IPS DF 19.7 (cell line): ENCODE results near the gene ARAP2.

ENCODE experiments used
- DNase-seq: peaks from one replicate; pipeline ENCODE4 v3.0.0-alpha.2; 2013; ENCODE audit warnings: low read depth, low spot score

Gene ARAP2

GRCh38 chr4:36256398-36256891, 12.1 kb upstream of the ARAP2 start:
- DNase-seq = no peak

DNA sequence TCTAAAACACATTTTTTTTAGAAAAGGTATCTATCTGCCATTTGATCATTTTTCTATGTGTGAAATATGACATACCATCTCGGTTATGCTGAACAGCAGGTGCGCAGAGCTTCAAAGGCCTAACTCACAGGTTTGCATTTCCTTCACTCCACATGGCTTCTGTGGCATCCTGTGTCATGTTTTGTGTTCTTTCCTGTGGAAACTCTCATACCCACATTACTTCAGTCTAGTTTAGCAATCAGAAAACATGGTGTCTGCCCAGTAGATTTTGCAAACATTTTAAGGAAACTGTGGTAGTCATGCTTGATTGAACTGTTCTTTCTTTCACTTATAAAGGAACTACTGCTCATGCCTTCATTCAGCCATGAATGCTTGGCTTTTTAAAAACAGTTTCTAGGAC, 11.3 kb upstream of the ARAP2 start:
- no peak for DNase-seq

- no peak for DNase-seq
Observed at GRCh38 chr4:36254371-36254770, 10.1 kb upstream of the ARAP2 start.

GRCh38 chr4:36251983-36252382, 7.7 kb upstream of the ARAP2 start:
- no peak for DNase-seq

DNA sequence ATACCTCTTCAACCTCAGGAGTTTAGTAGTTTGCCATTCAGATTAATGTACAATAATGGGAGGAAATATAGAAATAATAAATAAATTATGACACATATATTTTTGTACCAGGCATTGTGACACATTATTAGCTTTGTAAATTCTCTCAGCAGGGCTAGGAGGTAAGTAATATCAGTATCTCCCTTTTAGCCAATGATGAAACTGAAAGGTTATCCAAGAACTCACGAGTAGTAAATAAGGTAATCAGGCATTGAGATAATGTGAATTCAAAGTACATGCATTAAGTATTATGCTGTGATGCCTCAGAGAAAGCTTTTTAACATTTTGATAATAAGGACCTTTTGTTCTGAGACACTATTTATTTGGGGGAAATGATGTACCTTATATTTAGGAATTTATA, 5.3 kb upstream of the ARAP2 start:
- no peak for DNase-seq

DNA sequence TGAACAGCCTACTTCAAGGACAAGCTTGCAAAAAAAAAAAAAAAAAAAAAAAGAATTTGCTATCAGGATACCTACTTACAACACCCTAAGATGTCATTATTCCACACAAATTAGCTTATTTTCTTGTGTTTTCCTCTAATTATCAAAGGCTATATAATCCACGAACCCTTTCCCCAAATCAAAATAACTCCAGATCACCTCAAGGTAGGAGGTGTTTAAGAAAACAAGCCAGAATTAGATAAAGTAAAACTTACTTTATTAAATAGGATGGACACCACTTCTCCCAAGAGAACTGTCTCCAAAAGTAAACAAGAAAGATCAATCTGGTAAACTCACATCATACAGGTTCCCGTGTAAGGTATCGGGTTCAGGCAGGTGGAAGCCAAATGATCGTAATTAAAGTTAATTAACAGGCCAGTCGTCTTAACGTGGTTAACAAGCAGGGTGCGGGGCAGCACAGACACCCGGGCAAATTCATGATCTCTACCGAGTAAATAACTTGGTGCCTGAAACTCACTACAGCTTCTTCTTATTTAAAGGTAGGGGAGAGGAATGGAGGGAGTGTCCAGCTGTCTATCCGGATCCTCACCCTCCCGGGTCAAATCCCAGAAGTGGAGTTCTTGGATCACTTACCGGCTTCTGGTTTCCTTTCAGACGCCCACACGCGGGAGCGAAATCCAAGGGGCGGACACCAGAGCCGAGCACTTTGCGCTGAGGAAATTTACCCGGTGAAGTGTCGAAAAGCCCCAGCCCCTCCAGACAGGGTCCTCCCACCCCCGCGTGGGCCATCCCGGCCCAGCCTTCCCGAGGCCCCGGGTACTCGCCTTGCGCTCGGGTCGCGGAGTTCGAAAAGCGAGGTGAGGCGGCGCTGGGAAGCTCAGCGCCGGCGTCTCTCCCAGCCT, 708 bp downstream of the ARAP2 start:
- DNase-seq = no peak

- no peak for DNase-seq
Observed at GRCh38 chr4:36242629-36243354, 1.5 kb downstream of the ARAP2 start.

DNA sequence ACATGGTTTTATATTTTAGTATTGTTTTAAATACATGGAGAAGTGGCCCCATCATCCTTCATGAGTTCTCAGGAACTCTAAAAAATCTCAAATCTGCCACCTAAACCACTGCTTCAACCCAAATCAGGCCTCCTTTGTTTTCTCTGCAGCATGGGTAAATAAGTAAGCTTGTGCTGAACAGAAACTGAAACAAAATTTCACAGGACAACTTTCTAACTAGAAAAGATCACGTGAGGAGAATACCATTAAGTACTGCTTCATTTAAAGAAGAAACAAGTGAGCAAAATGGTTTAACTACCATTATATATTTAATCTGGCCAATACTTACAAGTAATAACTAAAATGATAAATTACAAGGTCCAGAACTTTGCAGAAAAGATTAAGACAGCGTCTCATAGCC, 2.5 kb downstream of the ARAP2 start:
- DNase-seq = no peak

DNA sequence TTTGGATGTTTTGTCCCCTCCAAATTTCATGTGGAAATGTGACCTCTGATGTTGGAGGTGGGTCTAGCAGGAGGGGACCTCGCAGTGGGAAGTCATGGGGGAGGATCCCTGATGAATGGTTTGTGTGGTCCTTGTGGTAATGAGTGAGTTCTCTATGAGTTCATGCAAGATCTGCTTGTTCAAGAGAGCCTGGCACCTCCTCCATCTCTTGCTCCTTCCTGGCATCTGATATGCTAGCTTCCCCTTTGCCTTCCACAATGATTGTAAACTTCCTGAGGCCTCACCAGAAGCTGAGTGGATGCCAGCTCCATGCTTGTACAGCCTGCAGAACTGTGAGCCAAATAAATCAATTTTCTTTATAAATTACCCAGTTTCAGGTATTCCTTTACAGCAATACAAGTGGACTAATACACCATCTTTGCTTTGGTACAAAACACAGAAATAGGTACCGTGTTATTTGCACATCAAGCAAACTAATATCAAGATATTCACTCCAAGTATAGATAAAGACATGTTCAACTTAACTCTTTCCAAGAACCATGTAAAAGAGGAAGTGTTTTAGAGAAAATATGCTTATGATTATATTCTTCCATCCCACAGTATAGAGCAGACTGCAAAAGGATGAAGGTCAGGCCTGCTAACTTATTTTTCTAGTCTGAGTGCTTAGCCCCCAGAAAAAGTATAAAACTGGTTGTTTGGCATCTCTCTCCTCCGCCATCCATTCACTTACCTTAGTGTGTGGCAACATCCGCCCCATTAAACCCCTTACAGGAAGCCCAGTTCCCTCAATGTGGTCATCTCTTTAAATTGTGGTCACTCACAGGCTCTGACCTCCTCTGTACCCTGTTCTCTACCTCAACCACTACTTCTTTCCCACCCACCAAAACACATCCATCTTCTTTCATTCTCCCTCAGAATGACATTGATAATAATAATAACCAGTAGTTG, 6.7 kb downstream of the ARAP2 start:
- no peak for DNase-seq

DNA sequence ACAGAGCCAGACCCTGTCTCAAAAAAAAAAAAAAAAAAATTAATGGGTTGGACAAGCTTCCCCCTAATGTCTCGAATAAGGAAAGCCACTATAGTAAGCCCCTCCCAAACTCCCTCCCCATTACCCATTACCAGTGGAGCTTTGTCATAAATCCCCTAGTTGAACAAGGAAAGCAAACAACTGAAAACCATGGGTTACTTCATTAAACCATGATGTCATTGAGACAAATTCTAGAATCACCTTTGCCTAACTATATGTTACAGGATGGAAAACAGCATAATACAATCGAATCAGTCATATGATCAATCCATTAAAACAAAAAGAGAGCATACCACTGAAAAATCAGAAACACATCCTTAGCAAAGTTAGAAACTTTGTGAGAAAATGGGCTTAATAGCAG, 8.2 kb downstream of the ARAP2 start:
- DNase-seq = no peak

- no peak for DNase-seq
Observed at GRCh38 chr4:36235306-36235705, 9.0 kb downstream of the ARAP2 start.

DNA sequence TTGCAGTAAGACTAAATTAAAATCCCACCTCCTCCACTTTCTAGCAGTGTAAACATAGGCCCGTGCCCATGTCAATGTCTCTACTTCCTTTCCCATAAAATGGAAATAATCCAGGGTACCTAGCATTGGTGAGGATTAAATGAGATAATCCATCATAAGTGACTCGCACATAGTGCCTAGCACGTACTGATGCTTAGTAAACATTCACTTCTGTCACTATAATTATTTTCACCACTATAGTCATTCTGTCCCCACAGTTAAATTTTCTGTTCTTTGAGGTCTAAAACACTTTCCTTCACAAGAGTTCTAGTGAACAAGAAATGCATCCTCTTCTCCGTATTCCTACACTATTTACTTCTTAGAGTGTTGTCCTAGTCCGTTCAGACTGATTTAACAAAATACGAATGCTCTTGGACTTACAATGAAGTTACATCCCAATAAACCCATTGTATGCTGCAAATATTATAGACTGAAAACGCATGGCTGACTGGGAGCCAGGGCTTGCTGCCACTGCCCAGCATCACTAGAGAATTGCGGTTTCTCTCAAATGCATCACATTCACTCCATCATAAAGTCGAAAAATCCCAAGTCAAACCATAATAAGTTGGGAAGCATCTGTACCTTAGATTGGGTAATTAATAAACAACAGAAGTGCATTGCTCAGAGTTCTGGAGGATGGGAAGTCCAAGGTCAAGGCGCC, 10.6 kb downstream of the ARAP2 start:
- no peak for DNase-seq

DNA sequence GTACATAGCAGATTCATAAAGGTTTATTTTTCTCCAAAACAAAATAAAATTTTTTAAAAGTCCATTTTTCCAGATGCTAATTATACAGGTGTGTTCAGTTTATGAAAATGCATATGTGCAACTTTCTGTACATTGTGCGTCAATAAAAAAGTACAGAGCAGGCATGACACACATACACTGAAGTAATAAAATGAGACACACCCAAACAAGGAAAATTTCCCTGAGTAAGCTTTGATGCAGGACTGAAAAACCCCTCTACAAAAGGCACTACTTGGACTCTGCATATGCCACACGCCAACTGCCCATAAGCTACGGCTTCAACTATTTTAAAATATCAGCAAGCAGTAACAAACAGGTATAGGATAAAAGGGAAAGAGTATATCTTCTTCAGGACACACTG, 13.8 kb downstream of the ARAP2 start:
- DNase-seq = no peak

DNA sequence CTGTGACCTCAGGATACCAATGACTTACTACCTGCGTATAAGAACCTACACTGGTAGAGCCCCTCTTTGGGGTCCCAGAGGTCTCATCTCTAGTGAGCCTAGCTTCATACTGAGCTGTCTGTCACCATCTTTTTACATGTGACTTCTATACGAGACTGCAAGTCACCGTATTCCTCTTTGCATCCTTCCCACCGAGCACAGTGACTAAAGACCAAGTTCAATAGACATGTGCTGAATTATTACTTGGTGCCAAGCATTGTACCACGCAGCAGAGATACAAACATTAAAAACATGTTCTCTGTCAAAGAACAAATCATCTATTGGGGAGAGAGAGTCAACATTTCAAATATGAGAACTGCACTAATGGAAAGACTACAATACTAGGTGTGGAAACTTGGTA, 16.4 kb downstream of the ARAP2 start:
- DNase-seq = no peak

DNA sequence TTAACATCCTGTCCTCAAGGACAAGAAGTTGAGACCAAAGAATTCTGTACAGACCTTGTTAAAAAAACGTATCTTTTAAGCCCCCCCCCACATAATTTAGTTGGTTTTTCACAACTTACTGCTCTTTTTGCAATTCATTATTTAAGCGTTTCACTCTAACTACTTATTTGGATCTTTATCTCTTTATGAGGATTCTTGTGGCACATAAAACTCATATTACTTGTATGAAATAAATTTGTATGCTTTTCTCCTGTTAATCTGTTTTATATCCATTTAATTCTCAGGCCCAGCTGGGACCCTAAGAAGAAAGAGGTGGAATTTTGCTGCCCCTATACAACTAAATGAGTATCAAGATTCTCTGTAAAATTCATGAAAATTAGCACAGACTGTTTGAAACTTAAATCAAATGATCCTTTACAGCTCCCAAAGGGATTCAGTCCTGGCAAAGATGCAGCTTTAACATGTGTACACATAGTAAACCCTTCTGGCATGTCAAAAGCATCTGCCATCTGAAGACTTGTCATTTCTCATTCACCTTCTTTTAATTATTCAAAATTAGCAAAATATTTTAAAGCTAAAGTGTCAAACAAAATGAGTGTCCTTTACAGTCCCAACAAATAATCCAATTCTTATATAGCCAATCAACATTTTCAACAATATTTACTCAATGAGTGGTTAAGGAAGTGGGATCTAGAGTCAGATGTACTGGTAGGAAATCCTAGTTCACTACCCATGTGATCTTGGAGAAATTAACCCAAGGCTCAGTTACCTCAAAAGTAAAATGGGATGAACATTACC, 17.7 kb downstream of the ARAP2 start:
- DNase-seq = no peak

DNA sequence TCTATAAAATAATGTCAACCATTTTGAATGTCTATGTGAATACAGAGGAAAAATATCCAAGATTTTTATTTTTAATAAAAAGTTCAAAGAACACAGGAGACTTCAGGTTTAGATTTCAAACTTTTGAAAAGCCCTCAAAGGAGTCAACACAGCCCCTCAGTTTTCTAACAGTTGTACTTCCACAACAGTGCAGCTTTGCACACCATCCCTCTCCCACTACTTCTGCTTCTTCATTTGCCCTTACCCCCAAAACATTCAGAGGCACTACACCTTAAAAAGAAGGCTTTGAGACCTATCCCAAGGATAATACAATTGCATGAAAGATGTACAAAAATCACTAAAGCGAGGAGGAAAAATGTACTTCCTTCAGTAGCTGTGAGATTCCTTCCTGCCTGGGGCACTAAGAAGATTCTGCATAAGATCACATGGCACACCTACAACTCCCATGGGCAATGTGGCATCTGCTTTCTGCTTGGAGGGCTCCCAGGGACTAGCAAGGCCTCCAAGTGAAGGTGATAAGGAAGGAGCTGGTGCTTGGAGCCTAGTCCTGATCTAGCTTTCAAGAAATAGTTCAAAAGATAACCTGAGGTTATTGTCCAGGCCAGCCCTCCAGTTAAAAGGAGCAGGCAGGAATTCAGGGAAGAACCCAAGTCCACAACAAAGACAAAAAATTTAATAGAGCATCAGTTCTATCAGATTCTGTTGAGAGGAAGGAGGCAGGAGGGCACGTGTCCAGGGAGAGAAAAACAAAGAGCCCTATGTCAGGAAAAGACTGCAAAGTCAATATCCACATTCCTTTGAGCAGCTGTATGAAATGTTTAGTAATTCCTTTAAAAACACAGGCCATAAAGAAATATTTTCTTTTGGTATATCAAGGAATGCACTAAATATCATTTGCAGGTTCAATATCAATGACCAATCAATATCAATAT, 19.1 kb downstream of the ARAP2 start:
- DNase-seq = no peak

DNA sequence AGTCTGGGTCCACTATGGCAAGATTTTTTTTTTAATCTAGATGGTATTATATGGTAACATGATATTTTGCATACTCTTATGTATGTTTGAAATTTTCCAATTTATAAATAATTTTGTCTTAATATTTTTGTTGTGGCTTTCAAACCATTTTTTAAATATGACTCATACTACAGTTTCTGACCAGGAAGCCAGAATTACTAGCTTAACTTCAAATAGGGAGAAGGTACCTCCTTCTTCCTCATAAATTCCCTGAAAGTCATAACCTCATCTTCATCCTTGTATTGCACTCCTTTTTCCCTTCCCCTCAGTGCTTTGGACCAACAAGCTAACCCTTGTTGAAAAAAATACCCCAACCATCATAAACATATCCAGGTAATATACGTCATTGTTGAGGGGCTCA, 21.6 kb downstream of the ARAP2 start:
- no peak for DNase-seq

GRCh38 chr4:36220776-36221175, 23.5 kb downstream of the ARAP2 start:
- no peak for DNase-seq

GRCh38 chr4:36218121-36218520, 26.2 kb downstream of the ARAP2 start:
- no peak for DNase-seq
